GM12878 (cell line): ENCODE results near the gene TRIB2. TPM values are rescaled to one million over a fixed set of nuclear protein-coding genes. Genes with fewer than 3 reads are reported as not detected.

Source experiments
- ATAC-seq: fragments of 200-7000 bp; cut with Tn5 transposase; 3 replicates; pipeline ENCODE4 v1.9.1; 2020; ENCODE audit warnings: mild to moderate bottlenecking, moderate library complexity
- BruUV-seq: library from RNA; stranded (reverse); fragments of 400-500 nt; replicated peaks from 2 replicates; lab custom pipeline; 2021; lab: Mats Ljungman, UMichigan
- CTCF ChIA-PET: fragments of 300-600 bp; sonication (Branson Sonifier 250); formaldehyde crosslinking; extraction: SDS; loops from one replicate; lab custom pipeline; 2021; ENCODE audit warnings: inconsistent platforms; lab: Yijun Ruan, JAX
- POLR2A ChIA-PET: fragments of 350-600 bp; formaldehyde crosslinking; extraction: SDS; loops from one replicate; lab custom pipeline; 2021; ENCODE audit warnings: inconsistent platforms; lab: Charles Lee
- RAD21 ChIA-PET: fragments of 300-600 bp; sonication (Branson Sonifier 250); formaldehyde crosslinking; loops from one replicate; lab custom pipeline; 2023; ENCODE audit warnings: antibody characterized with exemption; ENCODE audit not compliant: unreplicated experiment; lab: Charles Lee
- SMC1A ChIA-PET: fragments of 300-600 bp; sonication (Branson Sonifier 250); formaldehyde crosslinking; loops from one replicate; lab custom pipeline; 2023; ENCODE audit not compliant: unreplicated experiment, uncharacterized antibody; lab: Charles Lee
- DNase-seq: peaks from one replicate; pipeline ENCODE4 v3.0.0-alpha.2; 2011; ENCODE audit warnings: low read depth, low spot score
- FAIRE-seq: peaks from 3 replicates; lab custom pipeline; 2011; peaks lifted over from hg19 to GRCh38; lab: Jason Lieb, UNC
- H2AFZ ChIP-seq: 2 replicates; pipeline ENCODE4 v1.6.0; 2011; ENCODE audit warnings: low read depth, low read length, control low read depth; ENCODE audit not compliant: control insufficient read depth
- H3K27ac ChIP-seq: 2 replicates; pipeline ENCODE4 v1.5.1; 2011; ENCODE audit warnings: control low read depth; ENCODE audit not compliant: control insufficient read depth, insufficient read depth
- H3K27me3 ChIP-seq, 2 experiments: replicated peaks in 1 of 2; 2 replicates each; pipeline versions ENCODE4 v1.6.0 to v1.6.1; 2011; ENCODE audit warnings: low read length in 1 of 2; ENCODE audit not compliant: control insufficient read depth in 2 of 2, insufficient read depth in 2 of 2
- H3K36me3 ChIP-seq, 2 experiments: 2 replicates each; pipeline ENCODE4 v1.5.1; 2011; ENCODE audit warnings: low read length in 1 of 2; ENCODE audit not compliant: control insufficient read depth in 2 of 2, insufficient read depth in 2 of 2
- H3K4me1 ChIP-seq: 2 replicates; pipeline ENCODE4 v1.6.1; 2011; ENCODE audit warnings: mild to moderate bottlenecking, low read length, moderate library complexity, mixed read lengths; ENCODE audit not compliant: control insufficient read depth, insufficient read depth
- H3K4me2 ChIP-seq: 2 replicates; pipeline ENCODE4 v1.6.0; 2011; ENCODE audit warnings: control low read depth; ENCODE audit not compliant: control insufficient read depth, insufficient read depth
- H3K4me3 ChIP-seq: fragments of 200-600 bp; sonication (generic); 2 replicates; pipeline ENCODE4 v1.5.1; 2016
- H3K79me2 ChIP-seq: 2 replicates; pipeline ENCODE4 v1.6.0; 2011; ENCODE audit warnings: low read length; ENCODE audit not compliant: control insufficient read depth, insufficient read depth
- H3K9ac ChIP-seq: 2 replicates; pipeline ENCODE4 v1.8.0; 2011; ENCODE audit warnings: low read length, control low read depth, mixed read lengths; ENCODE audit not compliant: control insufficient read depth, insufficient read depth
- H3K9me3 ChIP-seq: replicated peaks from 3 replicates; pipeline ENCODE4 v1.5.1; 2011; ENCODE audit warnings: mild to moderate bottlenecking, low read length; ENCODE audit not compliant: control insufficient read depth, insufficient read depth
- H4K20me1 ChIP-seq: 2 replicates; pipeline ENCODE4 v1.6.0; 2011; ENCODE audit not compliant: control insufficient read depth, insufficient read depth
- ATF7 ChIP-seq: fragments of 450-650 bp; IDR thresholded peaks from 2 replicates; pipeline ENCODE4 v1.6.1; 2016; ENCODE audit warnings: low read depth, mild to moderate bottlenecking
- CREB1 ChIP-seq: IDR thresholded peaks from 2 replicates; pipeline ENCODE4 v1.6.1; 2012; ENCODE audit warnings: low read depth, mild to moderate bottlenecking, inconsistent platforms
- CUX1 ChIP-seq: IDR thresholded peaks from 2 replicates; pipeline ENCODE4 v1.6.1; 2012; ENCODE audit warnings: improper control_type of control experiment, low read depth, low read length; ENCODE audit not compliant: insufficient replicate concordance
- E4F1 ChIP-seq: fragments of 450-650 bp; IDR thresholded peaks from 2 replicates; pipeline ENCODE4 v1.6.1; 2018; ENCODE audit warnings: borderline replicate concordance, mild to moderate bottlenecking; ENCODE audit not compliant: partially characterized antibody
- EGR1 ChIP-seq, 2 experiments: IDR thresholded peaks; 1 replicate in 1 of 2; 2 replicates in 1 of 2; pipeline ENCODE4 v1.6.1; 2011 to 2012; ENCODE audit warnings: low read depth in 2 of 2, low read length in 2 of 2, borderline replicate concordance in 1 of 2, mild to moderate bottlenecking in 1 of 2, moderate library complexity in 1 of 2
- FOS ChIP-seq: IDR thresholded peaks from 3 replicates; pipeline ENCODE4 v1.6.1; 2011; ENCODE audit warnings: borderline replicate concordance; ENCODE audit not compliant: insufficient read length; ENCODE audit errors: extremely low read depth
- NR2C1 ChIP-seq: fragments of 450-650 bp; IDR thresholded peaks from 2 replicates; pipeline ENCODE4 v1.6.1; 2017; ENCODE audit warnings: antibody characterized with exemption, mild to moderate bottlenecking, moderate library complexity
- SRF ChIP-seq, 2 experiments: IDR thresholded peaks; 2 replicates each; pipeline ENCODE4 v1.6.1; 2011; ENCODE audit warnings: low read depth in 2 of 2, low read length in 2 of 2, mild to moderate bottlenecking in 1 of 2, moderate library complexity in 1 of 2
- ZBED1 ChIP-seq: IDR thresholded peaks from 2 replicates; pipeline ENCODE4 v1.6.1; 2016; ENCODE audit warnings: borderline replicate concordance
- ZBTB4 ChIP-seq: fragments of 450-650 bp; formaldehyde crosslinking; IDR thresholded peaks from 2 replicates; pipeline ENCODE4 v1.4.0; 2022; ENCODE audit warnings: mild to moderate bottlenecking, moderate library complexity
- WGBS: methylation state at CpG from one replicate; pipeline ENCODE4 v1.1.6; 2016; ENCODE audit warnings: low lambda C conversion rate; ENCODE audit not compliant: insufficient replicate concordance, insufficient coverage; ENCODE audit errors: missing lambda C conversion rate; 5-methylcytosine and 5-hydroxymethylcytosine counted together
- in situ Hi-C: fragments of 300-500 bp; cut with MboI; formaldehyde crosslinking; loops from 9 replicates; pipeline ENCODE4 v1.14.3; 2018; ENCODE audit warnings: mixed read lengths
- intact Hi-C: fragments of 100-400 bp; cut with micrococcal nuclease; formaldehyde crosslinking; loops from one replicate; pipeline ENCODE4 v1.14.2; 2022; ENCODE audit not compliant: unreplicated experiment
- polyA plus RNA-seq, 11 experiments: library from polyadenylated mRNA; depleted of rRNA in 4 of 11; unstranded in 6 of 11; stranded (reverse) in 5 of 11; fragments of >200 nt; fragmentation: Nextera tagmentation in 4 of 11; fragmentation: Illumina TruSeq in 1 of 11; extraction: Ambion mirVana in 4 of 11; extraction: Trizol in 1 of 11; gene quantifications; 1 replicate in 1 of 11; 2 replicates in 10 of 11; pipeline versions ENCODE4 v1.2.1 to v1.2.3, GENCODE V29; 2011 to 2016; ENCODE audit warnings: inconsistent platforms in 2 of 11, missing spikeins in 2 of 11, low read depth in 1 of 11
- total RNA-seq, 4 experiments: library from RNA; depleted of rRNA in 3 of 4; stranded (reverse); fragments of >200 nt in 3 of 4; fragmentation: Illumina TruSeq in 1 of 4; extraction: Trizol in 1 of 4; gene quantifications; 2 replicates each; pipeline versions ENCODE4 v1.2.1 to v1.2.3, GENCODE V29; 2013 to 2021

TRIB2 gene
- total and polyA plus RNA-seq, 10 of the 15 experiments (the other 5 are each of a cell fraction or from before 2014, with no cell fraction given): 1.6 to 9.2 (median 5.2) TPM

- Histone ChIP-seq H3K36me3 (no peaks in the 10 kb centered on the region), H3K4me2 (no peak overlapping the region), H3K4me1 (no peaks in the 10 kb centered on the region), H4K20me1 (no peaks in the 10 kb centered on the region; the same call in 1 of the 2 replicates), H3K9ac (no peak overlapping the region), H2AFZ (no peak overlapping the region), H3K9me3 (no peaks in the 10 kb centered on the region; the same call in 2 of the 3 replicates), H3K27me3 (peaks cover 0 to 1% of the 10 kb centered on the region in 2 experiments; a peak in 3 of 4 replicates), H3K4me3 (no peak overlapping the region), H3K79me2 (no peaks in the 10 kb centered on the region), H3K27ac (no peak overlapping the region)
- DNase-seq: no peak
- RAD21 ChIA-PET: no interaction called here
- POLR2A ChIA-PET: no interaction called here
- SMC1A ChIA-PET: interaction anchor here (0.8 kb wide), 1 partner anchor 9 kb away, joined by 3 read pairs; no protein-coding TSS in a partner anchor
- intact Hi-C loops (no loop called here), in situ Hi-C loops (no loop called here)
- ATAC-seq: no peak
- no TSS peak for BruUV-seq
- no peak for FAIRE-seq
- CTCF ChIA-PET: no interaction called here
- WGBS: 54% methylated on average over 7 of the region's 7 CpGs
- TF ChIP-seq NR2C1: no peak
- TF ChIP-seq FOS: no peak
- TF ChIP-seq E4F1: no peak
- TF ChIP-seq CREB1: no peak
- TF ChIP-seq ATF7: no peak
- TF ChIP-seq EGR1 (IDR thresholded peaks at IDR 0.05; ENCODE audit: borderline replicate concordance in 1 of 2, low read depth in 2 of 2, low read length in 2 of 2): no peak
- no peak for TF ChIP-seq SRF (IDR thresholded peaks at IDR 0.05; ENCODE audit: low read depth in 2 of 2, low read length in 2 of 2)
- TF ChIP-seq ZBTB4 (CRISPR knock-in tag): no peak
- TF ChIP-seq CUX1: no peak
- no peak for TF ChIP-seq ZBED1
Observed at GRCh38 chr2:12764849-12765605, 48.3 kb downstream of the TRIB2 start.
